D341Med (cell line): ENCODE data around the gene NME3.

Experiments used
- DNase-seq: peaks from one replicate; pipeline ENCODE4 v3.0.0; 2012; ENCODE audit warnings: low spot score

NME3 gene

DNA sequence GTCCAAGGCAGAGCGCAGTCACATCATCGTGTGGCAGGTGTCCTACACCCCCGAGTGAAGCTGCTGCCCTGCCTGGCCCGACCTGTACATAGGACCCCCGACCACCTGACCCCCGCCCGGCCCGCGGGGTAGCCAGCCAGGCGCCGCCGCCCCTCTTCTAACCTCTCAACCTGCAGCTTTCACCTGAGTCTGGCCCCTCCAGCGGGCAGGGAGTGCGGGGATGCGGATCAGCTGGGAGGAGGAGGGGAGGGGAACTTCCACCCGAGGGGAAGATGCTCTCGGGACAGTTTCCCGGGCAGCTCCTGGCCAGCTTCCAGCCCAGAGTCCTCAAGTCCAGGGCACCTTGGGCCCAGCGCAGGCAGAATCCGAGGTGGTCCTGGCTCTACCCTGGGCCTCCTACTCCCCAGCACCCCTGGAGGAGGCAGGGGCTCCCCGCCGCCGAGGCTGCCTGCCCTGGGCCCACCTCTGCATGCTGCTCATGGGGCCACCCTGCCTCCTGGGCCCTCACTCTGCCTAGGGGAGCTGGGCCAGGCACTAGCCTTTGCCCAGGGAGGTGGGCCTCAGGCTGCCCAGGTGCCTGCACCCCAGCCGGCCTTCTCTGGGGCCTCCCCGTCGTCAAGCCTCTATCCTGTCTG is 2.5 kb downstream of the NME3 start:
- DNase-seq: no peak

- no peak for DNase-seq
Measured at GRCh38 chr16:1768061-1768766, 3.1 kb downstream of the NME3 start.

GRCh38 chr16:1767116-1767994 is 4.0 kb downstream of the NME3 start:
- no peak for DNase-seq

- no peak for DNase-seq
Measured at GRCh38 chr16:1766701-1767100, 4.6 kb downstream of the NME3 start.

DNA sequence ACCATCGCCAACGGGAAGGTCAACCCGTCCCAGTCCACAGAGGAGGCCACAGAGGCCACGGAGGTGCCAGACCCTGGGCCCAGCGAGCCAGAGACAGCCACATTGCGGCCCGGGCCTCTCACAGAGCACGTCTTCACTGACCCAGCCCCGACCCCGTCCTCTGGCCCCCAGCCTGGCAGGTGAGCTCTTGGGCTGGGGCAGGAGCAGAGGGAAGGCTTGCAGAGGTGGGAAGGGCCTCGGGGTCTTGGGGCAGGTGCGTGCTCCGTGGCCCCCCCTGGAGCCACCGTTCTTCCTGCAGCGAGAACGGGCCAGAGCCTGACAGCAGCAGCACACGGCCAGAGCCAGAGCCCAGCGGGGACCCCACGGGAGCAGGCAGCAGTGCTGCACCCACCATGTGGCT is 5.1 kb downstream of the NME3 start:
- DNase-seq: no peak

DNA sequence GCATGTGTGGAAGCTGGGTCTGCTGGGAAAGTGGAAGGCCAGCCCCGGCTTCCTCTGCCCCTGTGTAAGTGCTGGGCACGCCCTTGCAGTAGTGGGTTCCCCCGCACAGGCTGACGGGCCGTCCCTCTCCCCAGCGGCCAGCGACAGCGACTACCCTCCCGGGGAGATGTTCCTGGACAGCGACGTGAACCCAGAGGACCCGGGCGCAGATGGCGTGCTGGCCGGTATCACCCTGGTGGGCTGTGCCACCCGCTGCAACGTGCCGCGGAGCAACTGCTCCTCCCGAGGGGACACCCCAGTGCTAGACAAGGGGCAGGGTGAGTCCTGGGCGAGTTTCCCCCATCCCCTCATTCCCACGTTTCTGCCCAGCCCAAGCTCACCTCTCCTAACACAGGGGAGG is 5.5 kb downstream of the NME3 start:
- DNase-seq: no peak

DNA sequence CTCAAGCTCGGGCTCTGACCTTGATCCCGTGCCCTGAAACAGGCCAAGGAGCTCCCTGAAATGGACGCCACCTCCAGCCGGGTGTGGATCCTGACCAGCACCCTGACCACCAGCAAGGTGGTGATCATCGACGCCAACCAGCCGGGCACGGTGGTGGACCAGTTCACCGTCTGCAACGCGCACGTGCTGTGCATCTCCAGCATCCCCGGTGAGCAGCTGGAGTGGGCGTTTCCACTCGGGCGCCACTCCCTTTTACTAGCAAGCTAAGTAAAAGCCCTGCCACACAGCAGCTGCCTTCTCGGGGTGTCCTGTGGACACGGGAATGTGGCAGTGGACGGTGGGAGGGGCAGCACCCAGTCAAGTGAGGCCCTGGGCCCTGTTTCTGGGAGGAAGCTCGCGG is 6.4 kb downstream of the NME3 start:
- no peak for DNase-seq

DNA sequence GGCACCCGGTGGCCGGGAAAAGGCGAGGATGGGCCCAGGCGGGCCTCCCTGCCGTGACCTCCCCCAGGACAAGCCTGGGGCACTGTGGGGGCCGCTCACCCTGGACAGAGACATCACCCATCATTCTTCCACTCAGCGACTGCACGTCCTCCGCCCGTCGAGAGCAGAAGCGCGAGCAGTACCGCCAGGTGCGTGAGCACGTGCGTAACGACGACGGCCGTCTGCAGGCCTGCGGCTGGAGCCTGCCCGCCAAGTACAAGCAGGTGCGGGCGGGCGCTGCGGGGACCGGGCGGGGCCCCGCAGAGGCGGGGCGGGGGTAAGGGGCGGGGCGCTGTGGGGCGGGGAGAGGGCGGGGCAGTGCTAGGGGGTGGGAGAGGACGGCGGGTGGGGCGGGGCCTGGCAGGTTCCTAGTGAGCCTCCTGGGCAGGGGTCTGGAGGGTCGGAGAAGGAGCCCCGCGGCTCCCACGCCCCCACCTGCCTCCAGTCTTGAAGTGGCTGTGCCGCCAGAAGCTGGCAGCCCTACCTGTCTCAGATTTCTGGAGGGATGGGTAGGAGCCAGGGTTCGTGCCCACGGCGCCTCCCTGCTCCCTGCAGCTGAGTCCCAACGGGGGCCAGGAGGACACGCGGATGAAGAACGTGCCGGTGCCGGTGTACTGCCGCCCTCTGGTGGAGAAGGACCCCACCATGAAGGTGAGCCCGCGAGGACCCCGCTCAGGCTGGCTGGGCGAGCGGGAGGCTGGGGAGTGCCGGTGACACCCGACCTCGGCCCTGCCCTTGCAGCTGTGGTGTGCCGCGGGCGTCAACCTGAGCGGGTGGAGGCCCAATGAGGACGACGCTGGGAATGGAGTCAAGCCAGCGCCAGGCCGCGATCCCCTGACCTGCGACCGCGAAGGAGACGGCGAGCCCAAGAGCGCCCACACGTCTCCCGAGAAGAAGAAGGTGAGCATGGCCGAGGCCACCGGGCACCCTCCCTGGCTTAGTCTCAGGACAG is 7.5 kb downstream of the NME3 start:
- peak; percentile 60 for DNase-seq

DNA sequence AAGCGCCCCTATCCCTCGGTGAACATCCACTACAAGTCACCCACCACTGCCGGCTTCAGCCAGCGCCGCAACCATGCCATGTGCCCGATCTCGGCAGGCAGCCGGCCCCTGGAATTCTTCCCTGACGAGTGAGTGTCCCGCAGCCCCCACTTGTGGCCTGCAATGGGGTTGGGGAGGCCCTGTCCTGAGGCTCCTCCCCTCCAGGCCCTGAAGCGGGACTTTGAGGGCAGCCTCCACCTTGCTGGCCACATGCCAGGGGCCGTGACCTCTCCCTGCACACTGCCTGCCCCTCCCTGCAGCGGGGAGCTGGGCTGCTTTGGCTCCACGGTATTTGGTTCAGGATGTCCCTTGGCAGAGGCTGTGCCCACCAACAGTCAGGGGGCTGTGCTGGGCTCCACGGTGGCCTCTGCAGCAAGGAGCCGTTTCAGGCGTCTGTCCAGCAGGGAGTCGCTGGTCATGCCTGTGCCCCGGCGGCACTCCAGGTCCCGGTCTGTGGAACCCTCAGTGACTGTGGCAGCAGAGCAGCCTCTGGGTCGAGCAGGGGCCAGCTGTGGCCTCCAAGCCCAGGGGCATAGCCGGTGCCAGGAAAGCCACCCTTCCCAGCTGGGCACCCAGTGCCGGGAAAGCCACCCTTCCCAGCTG is 8.3 kb downstream of the NME3 start:
- DNase-seq: no peak

DNA sequence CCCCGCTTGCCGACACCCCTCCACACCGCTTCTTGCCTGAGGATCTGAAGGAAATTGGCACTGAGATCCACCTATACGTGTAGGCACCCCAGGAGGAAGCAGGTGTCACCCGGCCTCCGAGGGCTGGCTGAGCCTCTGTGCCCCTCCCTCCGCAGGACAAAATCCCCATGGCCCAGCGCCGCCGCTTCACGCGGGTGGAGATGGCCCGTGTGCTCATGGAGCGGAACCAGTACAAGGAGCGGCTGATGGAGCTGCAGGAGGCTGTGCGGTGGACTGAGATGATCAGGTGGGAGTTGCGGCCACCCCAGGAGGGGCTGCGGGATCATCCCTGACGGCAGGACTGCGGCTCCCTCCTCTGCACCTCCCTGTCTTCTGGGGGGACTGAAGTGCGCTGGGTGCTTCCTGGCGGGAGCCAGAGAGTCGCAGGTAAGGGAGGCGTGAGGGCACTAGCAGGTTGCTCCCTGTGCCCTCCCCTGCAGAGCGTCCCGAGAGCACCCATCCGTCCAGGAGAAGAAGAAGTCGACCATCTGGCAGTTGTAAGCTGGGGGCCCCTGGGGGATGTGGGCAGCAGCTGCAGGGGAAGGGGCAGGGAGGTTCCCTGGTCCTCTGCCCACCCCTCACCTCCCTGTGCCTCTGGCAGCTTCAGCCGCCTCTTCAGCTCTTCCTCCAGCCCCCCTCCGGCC is 9.0 kb downstream of the NME3 start:
- DNase-seq: peak; percentile 67

- no peak for DNase-seq
Measured at GRCh38 chr16:1761751-1762150, 9.6 kb downstream of the NME3 start.

GRCh38 chr16:1760911-1761310 is 10.4 kb downstream of the NME3 start:
- DNase-seq: no peak

DNA sequence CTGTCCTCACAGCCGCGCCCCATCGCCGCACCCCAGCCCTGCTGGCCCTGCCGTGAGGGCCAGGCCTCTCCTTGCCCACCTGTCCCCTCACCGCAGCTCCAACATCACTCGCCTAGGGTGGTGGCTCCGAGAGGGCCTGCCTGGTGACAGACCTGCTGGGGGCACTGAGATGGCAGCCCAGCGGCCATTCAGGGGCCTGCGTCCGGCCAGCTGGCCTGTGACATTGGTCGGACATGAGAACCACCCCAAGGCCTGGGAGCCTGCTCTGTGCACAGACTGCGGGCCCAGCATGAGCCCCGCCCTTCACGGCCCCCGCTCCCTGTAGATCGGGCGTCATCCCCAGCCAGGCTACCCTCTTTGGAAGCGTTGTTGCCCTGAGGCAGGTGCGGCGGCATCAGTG is 11.8 kb downstream of the NME3 start:
- DNase-seq: no peak

- DNase-seq: no peak
Measured at GRCh38 chr16:1758923-1759322, 12.4 kb downstream of the NME3 start.

DNA sequence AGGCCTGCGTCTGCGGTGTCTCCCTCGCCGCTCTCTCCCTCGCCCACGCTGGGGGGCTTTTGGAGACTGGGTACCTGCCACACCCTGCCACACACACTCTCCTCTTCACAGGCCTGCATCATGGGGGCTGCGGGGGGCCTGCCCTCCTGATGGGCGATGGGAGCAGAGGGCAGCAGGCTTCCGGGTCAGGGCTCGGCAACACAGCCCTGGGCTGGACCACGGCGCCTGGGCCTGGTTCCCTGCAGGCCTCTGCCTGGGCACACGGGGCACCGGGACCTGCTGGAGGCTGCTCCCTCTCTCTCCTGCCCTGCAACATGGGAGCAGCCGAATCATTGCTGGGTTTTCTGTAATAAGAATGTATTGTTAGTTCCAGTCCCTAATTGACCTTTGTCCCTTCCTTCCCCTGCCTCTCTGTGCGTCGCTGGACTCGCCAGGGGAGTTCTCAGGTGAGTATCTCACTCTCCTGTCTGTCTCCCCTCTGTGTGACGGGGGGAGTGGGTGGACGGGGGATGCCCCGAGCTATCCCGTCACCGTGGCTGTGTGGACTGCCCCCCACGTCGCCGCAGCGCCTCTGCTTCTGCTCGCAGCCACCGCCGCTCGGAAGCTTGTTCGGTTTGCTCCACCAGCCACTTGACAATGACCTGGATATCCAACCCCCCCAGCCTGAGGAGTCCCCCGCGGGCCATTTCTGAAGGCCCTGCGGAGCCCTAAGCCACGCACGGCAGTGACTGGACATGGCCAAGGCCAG is 13.5 kb downstream of the NME3 start:
- DNase-seq: no peak

DNA sequence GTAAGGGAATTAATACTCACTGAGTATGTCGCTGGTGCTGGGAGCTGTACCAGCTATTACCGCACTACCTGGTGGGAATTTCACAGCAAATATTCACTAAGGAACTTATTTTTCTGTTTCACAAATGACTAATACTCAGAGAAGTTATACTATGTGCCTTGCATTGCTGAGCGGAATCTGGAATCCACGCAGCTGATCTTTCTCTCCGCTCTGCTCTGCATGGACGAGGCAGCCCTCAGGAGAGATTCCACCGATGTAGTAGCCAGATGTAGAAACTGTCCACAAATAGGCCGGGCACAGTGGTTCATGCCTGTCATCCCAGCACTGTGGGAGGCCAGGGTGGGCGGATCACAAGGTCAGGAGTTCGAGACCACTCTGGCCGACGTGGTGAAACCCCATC is 17.1 kb downstream of the NME3 start:
- no peak for DNase-seq

DNA sequence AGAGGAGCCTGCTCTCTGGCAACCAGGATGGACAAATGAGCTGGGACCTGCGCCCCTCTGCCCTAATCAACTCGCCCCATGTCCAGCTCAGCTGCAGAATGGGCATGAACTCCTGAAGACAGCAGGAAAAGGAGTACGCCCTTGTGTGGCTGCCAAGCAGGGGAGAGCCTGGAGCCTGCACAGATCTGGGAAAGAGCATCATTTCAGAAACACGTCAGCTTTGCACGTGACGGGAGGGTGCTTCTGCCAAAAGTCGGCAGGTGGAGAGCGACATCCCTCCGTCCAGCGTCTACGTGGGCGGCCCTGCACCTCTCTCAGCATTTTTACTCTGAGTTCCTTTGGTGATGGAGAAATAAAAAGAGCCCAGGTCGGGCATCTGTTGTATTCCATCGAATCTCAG is 18.5 kb downstream of the NME3 start:
- no peak for DNase-seq

DNA sequence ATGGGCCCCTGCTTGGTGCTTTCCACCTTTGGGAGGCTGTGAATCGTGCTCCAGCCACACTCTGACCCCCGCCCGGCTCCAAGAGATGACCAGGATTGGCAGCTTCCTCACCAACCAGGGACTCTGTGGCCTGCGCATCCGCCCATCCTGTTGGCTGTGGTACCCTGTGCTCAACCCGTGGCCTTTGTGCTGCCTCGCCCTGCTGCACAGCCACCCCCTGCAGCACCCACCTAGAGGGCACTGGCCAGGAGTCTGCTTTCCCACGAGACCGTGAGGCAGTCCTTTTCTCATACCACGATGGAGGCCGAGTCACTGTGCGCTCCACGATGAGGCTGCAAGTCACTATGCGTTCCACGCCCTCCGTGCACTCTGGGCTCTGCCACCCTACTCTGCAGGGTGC is 19.4 kb downstream of the NME3 start:
- DNase-seq: no peak

- no peak for DNase-seq
Measured at GRCh38 chr16:1749152-1750117, 21.9 kb downstream of the NME3 start.
